Measurements from ENCODE around the gene PLXNA1. TPM values are rescaled to one million over a fixed set of nuclear protein-coding genes. Genes with fewer than 3 reads are reported as not detected.

The PLXNA1 gene
- total RNA-seq, 1 experiment from 2014 or later = 30.3 TPM

DNA sequence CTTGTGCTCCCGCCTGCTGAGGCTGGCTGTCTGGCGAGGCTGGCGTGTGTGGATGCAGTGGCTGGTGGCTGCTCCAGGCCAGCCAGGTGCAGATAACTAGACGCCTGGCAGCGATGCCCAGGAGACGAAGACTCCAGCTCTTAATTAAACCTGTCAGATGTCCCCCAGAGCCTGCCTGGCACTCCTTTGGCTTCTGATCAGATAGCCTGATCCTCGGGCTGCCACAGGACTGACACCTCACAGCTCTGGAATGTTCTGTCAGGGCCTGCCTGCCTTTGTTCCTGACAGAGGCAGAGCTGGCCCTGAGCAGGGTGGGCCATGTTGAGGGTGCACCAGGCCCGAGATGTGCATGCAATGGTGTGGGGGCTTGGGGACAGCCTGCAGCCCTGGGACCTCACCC, 36.5 kb downstream of the PLXNA1 start:
- no peak overlapping the region for H3K27ac ChIP-seq (ENCODE audit: low read depth, low read length)
- no peak for DNase-seq (ENCODE audit: low read depth, low spot score)
- H3K79me2 ChIP-seq (ENCODE audit: insufficient read depth, low read length) = no peaks in the 10 kb centered on the region
- H2AFZ ChIP-seq (ENCODE audit: low read depth, low read length, poor library complexity, severe bottlenecking) = no peak overlapping the region
- H3K9me3 ChIP-seq (ENCODE audit: control insufficient read depth in 1 of 2, insufficient read depth in 1 of 2, low read depth in 1 of 2, low read length in 2 of 2) = no peaks in the 10 kb centered on the region
- ChIA-PET RAD21 (ENCODE audit: low non-redundant PET in 1 of 2, low total read pairs in 2 of 2, uncharacterized antibody in 2 of 2, unreplicated experiment in 2 of 2) (no interaction called here), CTCF (no interaction called here), POLR2A (no interaction called here)
- H3K9ac ChIP-seq (ENCODE audit: low read length) = no peak overlapping the region
- H3K4me1 ChIP-seq (ENCODE audit: control insufficient read depth in 1 of 2, insufficient read depth in 2 of 2, low read length in 2 of 2) = no peaks in the 10 kb centered on the region
- intact Hi-C loops (cut with micrococcal nuclease) = no loop called here
- peaks cover 7 to 12% of the 10 kb centered on the region in 2 experiments; a peak in 2 of 4 replicates for H3K36me3 ChIP-seq (ENCODE audit: control insufficient read depth in 1 of 2, insufficient read depth in 2 of 2, low read length in 2 of 2)
- no peaks in the 10 kb centered on the region for H3K27me3 ChIP-seq (ENCODE audit: insufficient read depth, low read length)
- BruUV-seq (replicated peaks) = no TSS peak
- no peak overlapping the region for H3K4me3 ChIP-seq (replicated peaks in 1 of 2; ENCODE audit: low read depth in 1 of 2, low read length in 2 of 2)
- no peaks in the 10 kb centered on the region for H4K20me1 ChIP-seq (ENCODE audit: insufficient read depth)
- no peak overlapping the region for H3K4me2 ChIP-seq (ENCODE audit: low read length)
- no peaks in the 10 kb centered on the region for H3K9me2 ChIP-seq (ENCODE audit: insufficient read depth)
- TF ChIP-seq POLR2AphosphoS5 (IDR thresholded peaks at IDR 0.05; ENCODE audit: low read depth, low read length) (no peak), EGR1 (IDR thresholded peaks at IDR 0.05; ENCODE audit: low read depth) (no peak), ELF1 (IDR thresholded peaks at IDR 0.05; ENCODE audit: borderline replicate concordance, low read depth) (no peak), CEBPB (IDR thresholded peaks at IDR 0.05; ENCODE audit: low read depth) (no peak), CBX3 (IDR thresholded peaks at IDR 0.05; ENCODE audit: low read depth) (no peak), SRF (IDR thresholded peaks at IDR 0.05; ENCODE audit: low read depth) (no peak), JUND (IDR thresholded peaks at IDR 0.05) (no peak), TCF7L2 (IDR thresholded peaks at IDR 0.05; ENCODE audit: borderline replicate concordance, extremely low read depth, insufficient read depth, insufficient read length) (no peak), FOSL1 (IDR thresholded peaks at IDR 0.05; ENCODE audit: low read depth) (no peak)
- TF ChIP-seq, protein P1, sequence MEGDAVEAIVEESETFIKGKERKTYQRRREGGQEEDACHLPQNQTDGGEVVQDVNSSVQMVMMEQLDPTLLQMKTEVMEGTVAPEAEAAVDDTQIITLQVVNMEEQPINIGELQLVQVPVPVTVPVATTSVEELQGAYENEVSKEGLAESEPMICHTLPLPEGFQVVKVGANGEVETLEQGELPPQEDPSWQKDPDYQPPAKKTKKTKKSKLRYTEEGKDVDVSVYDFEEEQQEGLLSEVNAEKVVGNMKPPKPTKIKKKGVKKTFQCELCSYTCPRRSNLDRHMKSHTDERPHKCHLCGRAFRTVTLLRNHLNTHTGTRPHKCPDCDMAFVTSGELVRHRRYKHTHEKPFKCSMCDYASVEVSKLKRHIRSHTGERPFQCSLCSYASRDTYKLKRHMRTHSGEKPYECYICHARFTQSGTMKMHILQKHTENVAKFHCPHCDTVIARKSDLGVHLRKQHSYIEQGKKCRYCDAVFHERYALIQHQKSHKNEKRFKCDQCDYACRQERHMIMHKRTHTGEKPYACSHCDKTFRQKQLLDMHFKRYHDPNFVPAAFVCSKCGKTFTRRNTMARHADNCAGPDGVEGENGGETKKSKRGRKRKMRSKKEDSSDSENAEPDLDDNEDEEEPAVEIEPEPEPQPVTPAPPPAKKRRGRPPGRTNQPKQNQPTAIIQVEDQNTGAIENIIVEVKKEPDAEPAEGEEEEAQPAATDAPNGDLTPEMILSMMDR (IDR thresholded peaks at IDR 0.05 in 2 of 3, conservative IDR thresholded peaks at IDR 0.05 in 1 of 3; ENCODE audit: borderline replicate concordance in 1 of 3, insufficient read depth in 1 of 3, low read depth in 2 of 3, low read length in 2 of 3) = no peak
- TF ChIP-seq, protein P2, sequence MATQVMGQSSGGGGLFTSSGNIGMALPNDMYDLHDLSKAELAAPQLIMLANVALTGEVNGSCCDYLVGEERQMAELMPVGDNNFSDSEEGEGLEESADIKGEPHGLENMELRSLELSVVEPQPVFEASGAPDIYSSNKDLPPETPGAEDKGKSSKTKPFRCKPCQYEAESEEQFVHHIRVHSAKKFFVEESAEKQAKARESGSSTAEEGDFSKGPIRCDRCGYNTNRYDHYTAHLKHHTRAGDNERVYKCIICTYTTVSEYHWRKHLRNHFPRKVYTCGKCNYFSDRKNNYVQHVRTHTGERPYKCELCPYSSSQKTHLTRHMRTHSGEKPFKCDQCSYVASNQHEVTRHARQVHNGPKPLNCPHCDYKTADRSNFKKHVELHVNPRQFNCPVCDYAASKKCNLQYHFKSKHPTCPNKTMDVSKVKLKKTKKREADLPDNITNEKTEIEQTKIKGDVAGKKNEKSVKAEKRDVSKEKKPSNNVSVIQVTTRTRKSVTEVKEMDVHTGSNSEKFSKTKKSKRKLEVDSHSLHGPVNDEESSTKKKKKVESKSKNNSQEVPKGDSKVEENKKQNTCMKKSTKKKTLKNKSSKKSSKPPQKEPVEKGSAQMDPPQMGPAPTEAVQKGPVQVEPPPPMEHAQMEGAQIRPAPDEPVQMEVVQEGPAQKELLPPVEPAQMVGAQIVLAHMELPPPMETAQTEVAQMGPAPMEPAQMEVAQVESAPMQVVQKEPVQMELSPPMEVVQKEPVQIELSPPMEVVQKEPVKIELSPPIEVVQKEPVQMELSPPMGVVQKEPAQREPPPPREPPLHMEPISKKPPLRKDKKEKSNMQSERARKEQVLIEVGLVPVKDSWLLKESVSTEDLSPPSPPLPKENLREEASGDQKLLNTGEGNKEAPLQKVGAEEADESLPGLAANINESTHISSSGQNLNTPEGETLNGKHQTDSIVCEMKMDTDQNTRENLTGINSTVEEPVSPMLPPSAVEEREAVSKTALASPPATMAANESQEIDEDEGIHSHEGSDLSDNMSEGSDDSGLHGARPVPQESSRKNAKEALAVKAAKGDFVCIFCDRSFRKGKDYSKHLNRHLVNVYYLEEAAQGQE (IDR thresholded peaks at IDR 0.05; ENCODE audit: low read depth) = no peak
- ATAC-seq = no peak
